HUDEP-2 (cell line): ENCODE results near the gene MYO5B.
"Not testable (repeated sequence)": the region's sequence is repeated elsewhere in the genome, so short reads cannot be mapped to it uniquely, and the experiment has no call there.

Experiments
- DNase-seq, 76 experiments: peaks; one replicate each; lab custom pipeline; 2025; ENCODE audit not compliant: unreplicated experiment in 76 of 76; lab: John Stamatoyannopoulos, UW

Gene MYO5B

GRCh38 chr18:49898421-49898820 is 296.5 kb downstream of the MYO5B start:
- DNase-seq, result peak in 53 of 76 experiments; percentile 3 to 77 (median 35)

GRCh38 chr18:49894517-49895226 is 300.3 kb downstream of the MYO5B start:
- DNase-seq, result no peak

- DNase-seq, result no peak
These were observed 301.9 kb downstream of the MYO5B start for GRCh38 chr18:49893036-49893435.

- DNase-seq, result no peak
These were observed 302.6 kb downstream of the MYO5B start for GRCh38 chr18:49892148-49892924.

- DNase-seq, result no peak
These were observed 304.9 kb downstream of the MYO5B start for GRCh38 chr18:49890041-49890440.

- DNase-seq, result not testable (repeated sequence)
These were observed 305.4 kb downstream of the MYO5B start for GRCh38 chr18:49889552-49889951.

- DNase-seq, result peak in 4 of 76 experiments; percentile 1 to 24 (median 12)
These were observed 307.8 kb downstream of the MYO5B start for GRCh38 chr18:49886891-49887764.

GRCh38 chr18:49884959-49885358 is 310.0 kb downstream of the MYO5B start:
- DNase-seq, result no peak

- DNase-seq, result no peak
These were observed 310.5 kb downstream of the MYO5B start for GRCh38 chr18:49884465-49884864.

GRCh38 chr18:49880661-49881060 is 314.3 kb downstream of the MYO5B start:
- peak in 68 of 76 experiments; percentile 3 to 99 (median 54) for DNase-seq

GRCh38 chr18:49879271-49879580 is 315.7 kb downstream of the MYO5B start:
- DNase-seq, result no peak

GRCh38 chr18:49878567-49879270 is 316.2 kb downstream of the MYO5B start:
- peak in 6 of 76 experiments; percentile 9 to 37 (median 24) for DNase-seq

GRCh38 chr18:49878015-49878414 is 316.9 kb downstream of the MYO5B start:
- no peak for DNase-seq

GRCh38 chr18:49876536-49876935 is 318.4 kb downstream of the MYO5B start:
- DNase-seq, result no peak

- DNase-seq, result no peak
These were observed 319.2 kb downstream of the MYO5B start for GRCh38 chr18:49875783-49876182.

GRCh38 chr18:49875155-49875554 is 319.8 kb downstream of the MYO5B start:
- no peak for DNase-seq

GRCh38 chr18:49874238-49874637 is 320.7 kb downstream of the MYO5B start:
- DNase-seq, result no peak

GRCh38 chr18:49869354-49869753 is 325.6 kb downstream of the MYO5B start:
- no peak for DNase-seq

- no peak for DNase-seq
These were observed 328.3 kb downstream of the MYO5B start for GRCh38 chr18:49866680-49867079.

- DNase-seq, result peak in 8 of 76 experiments; percentile 4 to 61 (median 44)
These were observed 329.5 kb downstream of the MYO5B start for GRCh38 chr18:49865401-49865800.
